ENCODE data around the gene ADAMTS2. TPM values are rescaled to one million over a fixed set of nuclear protein-coding genes. Genes with fewer than 3 reads are reported as not detected.

The ADAMTS2 gene
- total RNA-seq, 4 donors from 2014 or later: 39.5 to 61.9 (median 56.4) TPM

DNA sequence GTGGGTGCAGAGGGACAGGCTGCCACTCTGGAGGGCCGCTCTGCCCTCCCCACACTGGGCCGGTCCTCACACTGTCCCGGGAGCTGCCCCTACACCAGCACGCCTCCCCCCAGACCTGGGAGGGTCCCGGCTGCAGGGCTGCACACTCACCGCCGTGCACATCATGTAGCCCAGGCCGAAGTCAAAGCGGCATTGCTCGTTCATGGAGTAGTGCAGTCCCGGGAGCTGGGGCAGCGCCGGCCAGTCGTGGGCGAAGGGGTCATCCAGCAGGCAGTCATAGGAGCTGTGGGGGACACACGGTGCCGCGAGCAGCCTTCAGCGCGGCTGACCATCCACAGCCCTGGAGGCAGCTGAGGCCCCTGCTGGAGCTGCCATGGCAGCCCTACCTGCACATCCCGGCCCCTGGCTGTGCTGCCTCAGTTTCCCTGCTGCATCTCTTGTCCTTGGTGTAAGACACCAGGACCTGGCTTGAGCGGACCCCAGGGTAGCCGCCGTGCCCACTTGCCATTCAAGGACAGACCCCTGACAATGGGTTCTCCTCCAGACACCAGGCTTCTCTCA, 191.8 kb downstream of the ADAMTS2 start:
- DNase-seq (ENCODE audit: low spot score) (no peak), ATAC-seq (ENCODE audit: low FRiP score) (no peak)
- TF ChIP-seq, protein P1, sequence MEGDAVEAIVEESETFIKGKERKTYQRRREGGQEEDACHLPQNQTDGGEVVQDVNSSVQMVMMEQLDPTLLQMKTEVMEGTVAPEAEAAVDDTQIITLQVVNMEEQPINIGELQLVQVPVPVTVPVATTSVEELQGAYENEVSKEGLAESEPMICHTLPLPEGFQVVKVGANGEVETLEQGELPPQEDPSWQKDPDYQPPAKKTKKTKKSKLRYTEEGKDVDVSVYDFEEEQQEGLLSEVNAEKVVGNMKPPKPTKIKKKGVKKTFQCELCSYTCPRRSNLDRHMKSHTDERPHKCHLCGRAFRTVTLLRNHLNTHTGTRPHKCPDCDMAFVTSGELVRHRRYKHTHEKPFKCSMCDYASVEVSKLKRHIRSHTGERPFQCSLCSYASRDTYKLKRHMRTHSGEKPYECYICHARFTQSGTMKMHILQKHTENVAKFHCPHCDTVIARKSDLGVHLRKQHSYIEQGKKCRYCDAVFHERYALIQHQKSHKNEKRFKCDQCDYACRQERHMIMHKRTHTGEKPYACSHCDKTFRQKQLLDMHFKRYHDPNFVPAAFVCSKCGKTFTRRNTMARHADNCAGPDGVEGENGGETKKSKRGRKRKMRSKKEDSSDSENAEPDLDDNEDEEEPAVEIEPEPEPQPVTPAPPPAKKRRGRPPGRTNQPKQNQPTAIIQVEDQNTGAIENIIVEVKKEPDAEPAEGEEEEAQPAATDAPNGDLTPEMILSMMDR (IDR thresholded peaks at IDR 0.05): no peak

DNA sequence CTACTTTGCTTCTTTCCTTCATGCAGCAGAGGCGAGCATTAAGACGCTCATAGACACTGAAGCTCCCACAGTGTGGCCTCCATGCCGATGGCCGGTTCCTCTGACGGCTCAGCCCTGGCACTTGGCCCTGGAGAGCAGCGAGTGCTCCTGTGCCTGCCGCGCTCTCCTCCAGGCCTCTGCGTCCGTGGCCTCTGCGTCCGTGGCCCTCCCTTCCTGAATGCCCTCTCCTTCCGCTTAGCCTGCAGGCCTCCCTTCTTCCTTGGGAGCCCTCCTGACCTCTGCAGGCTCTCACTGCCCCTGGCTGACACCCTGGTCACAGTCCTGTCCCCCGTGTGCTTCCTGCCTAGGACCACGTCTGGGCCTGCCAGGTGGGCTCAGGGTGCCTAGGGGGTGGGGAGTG, 192.3 kb downstream of the ADAMTS2 start:
- DNase-seq (ENCODE audit: low spot score): no peak
- no peak for ATAC-seq (ENCODE audit: low FRiP score)
- TF ChIP-seq, protein P1 (IDR thresholded peaks at IDR 0.05): no peak

DNA sequence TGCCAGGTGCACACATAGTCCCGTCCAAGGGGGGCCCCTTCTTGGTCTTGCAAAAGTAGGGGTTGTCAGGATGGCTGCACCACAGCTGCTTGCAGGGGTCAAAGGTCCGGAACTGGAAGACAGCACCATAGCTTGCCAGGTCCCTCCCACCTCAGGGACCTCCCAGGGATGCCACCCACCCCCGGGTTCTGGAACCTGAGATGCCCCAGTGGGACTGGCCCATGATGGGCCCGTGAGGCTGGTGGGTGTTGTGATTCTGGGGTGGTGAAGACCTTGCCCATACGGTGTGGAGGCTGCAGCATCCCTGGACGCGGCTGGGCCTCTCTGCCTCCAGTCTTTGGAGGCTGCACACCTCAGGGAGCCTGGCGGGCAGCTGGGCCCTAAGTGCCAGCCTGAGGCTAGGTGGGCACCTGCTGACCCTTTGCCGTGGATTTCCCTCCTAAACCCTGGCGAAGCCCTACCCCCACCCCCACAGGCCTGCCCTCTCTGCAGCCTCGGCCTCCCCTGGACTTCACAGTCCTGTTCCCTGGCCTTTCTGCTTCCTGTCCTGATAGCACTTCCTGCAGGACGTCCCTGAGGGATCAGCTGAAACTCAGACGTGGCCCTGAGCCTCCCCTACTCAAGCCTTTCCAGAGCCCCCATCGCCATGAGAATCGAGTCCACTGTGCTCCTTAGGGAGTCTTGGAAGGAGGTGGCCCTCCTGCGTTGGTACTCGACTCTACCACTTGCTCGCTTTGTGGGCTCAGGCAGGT, 192.9 kb downstream of the ADAMTS2 start:
- TF ChIP-seq, protein P1 (IDR thresholded peaks at IDR 0.05): no peak
- DNase-seq (ENCODE audit: low spot score): no peak
- no peak for ATAC-seq (ENCODE audit: low FRiP score)

DNA sequence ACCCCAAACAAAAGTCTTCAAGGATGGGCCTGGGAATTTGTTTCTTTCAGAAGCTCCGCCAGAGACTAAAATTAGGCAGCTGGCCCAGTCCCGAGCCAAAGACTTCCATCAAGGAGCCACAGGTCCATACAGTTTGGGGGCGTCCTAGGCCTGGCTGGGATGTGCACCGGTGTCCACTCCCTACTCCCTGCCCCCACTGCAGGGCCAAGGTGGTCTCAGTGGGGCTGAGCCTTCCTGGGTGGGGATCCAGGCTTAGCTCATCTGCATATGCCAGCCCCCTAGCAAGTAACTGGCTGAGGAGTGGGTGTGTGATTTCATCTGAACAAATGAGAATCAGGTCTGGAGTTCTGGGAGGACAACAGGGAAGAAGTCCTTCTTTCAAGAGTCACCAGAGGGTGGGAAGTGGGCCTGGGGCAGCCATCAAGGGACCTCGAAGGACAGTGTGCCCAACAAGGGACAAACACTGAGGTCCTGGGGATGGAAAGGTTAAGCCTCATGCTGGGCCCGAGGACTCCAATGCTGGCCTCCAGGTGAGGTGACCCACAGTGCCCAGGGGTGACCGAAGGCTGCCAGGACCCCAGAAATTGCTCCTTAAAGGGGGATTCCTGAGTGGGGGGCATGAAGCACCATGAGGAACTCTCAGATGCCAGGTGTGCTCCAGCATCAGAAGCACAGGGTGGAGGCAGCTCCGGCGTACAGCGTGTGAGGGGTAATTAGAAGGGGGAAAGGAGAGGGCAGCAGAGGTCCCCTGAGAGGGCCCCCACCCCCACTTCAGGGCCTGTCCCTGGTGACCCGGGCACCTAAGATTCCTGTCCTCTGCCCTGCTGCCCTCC, 193.8 kb downstream of the ADAMTS2 start:
- no peak for DNase-seq (ENCODE audit: low spot score)
- peak; percentile 12 for ATAC-seq (ENCODE audit: low FRiP score)
- TF ChIP-seq, protein P1 (IDR thresholded peaks at IDR 0.05): no peak

DNA sequence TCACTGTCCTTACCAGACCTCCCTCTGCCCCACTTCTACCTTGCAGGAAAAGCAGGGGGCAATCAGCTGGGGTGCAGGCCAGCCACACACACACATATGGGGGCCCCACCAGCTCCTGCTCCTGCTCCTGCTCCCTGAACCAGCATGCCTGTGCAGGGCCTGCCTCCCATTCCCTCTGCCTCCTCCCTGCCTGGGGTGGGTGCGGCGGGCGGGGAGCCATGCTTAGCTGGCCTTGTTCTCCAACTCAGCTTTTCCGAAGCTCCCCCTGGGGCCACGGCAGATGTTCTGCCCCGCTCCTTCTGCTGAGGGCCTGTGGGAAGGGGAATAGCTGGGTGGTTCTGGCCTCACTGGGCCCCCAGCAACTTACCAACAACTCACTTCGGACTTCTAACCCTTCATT, 195.2 kb downstream of the ADAMTS2 start:
- no peak for DNase-seq (ENCODE audit: low spot score)
- TF ChIP-seq, protein P1 (IDR thresholded peaks at IDR 0.05): no peak
- ATAC-seq (ENCODE audit: low FRiP score): no peak

DNA sequence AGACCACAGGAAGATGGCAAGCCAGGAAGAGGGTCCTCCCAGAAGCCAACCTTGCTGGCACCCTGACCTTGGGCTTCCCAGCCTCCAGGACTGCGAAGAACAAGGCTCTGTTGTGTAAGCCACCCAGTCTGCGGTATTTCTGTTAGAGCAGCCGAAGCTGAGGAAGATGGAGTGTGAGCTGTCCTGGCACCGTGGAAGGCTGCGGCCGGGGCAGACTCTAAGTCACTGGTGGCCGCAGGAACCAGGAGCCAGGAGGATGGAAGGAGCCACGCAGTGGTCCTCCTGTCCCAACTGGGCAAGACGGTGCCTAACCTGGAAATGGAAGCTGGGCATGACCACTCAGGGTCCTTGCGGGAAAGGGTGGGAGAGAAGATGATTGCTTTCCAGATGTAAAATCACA, 196.0 kb downstream of the ADAMTS2 start:
- TF ChIP-seq, protein P1 (IDR thresholded peaks at IDR 0.05): no peak
- DNase-seq (ENCODE audit: low spot score): no peak
- ATAC-seq (ENCODE audit: low FRiP score): no peak
